Parathyroid adenoma (tissue), 2 donors: ENCODE measurements around the gene SEC63.

ENCODE experiments used
- H2AFZ ChIP-seq: fragments of 300-600 bp; sonication (generic); one replicate; pipeline ENCODE4 v1.7.0; 2017; ENCODE audit warnings: antibody characterized with exemption, mild to moderate bottlenecking
- H3K27ac ChIP-seq: fragments of 300-600 bp; sonication (generic); one replicate; pipeline ENCODE4 v1.7.0; 2017
- H3K27me3 ChIP-seq: fragments of 300-600 bp; sonication (generic); one replicate; pipeline ENCODE4 v1.7.0; 2017; ENCODE audit warnings: low read length; ENCODE audit not compliant: control insufficient read depth, insufficient read depth
- H3K36me3 ChIP-seq: fragments of 300-600 bp; sonication (generic); one replicate; pipeline ENCODE4 v1.7.0; 2017; ENCODE audit warnings: low read length; ENCODE audit not compliant: control insufficient read depth, insufficient read depth
- H3K4me1 ChIP-seq: fragments of 300-600 bp; sonication (generic); one replicate; pipeline ENCODE4 v1.7.0; 2017; ENCODE audit warnings: control low read depth
- H3K4me2 ChIP-seq: fragments of 300-600 bp; sonication (generic); one replicate; pipeline ENCODE4 v1.7.0; 2017; ENCODE audit warnings: low read length
- H3K4me3 ChIP-seq: fragments of 300-600 bp; sonication (generic); one replicate; pipeline ENCODE4 v1.7.0; 2017; ENCODE audit warnings: low read depth, low read length
- H3K79me2 ChIP-seq: fragments of 300-600 bp; sonication (generic); one replicate; pipeline ENCODE4 v1.7.0; 2017; ENCODE audit warnings: control low read depth
- H3K9ac ChIP-seq: fragments of 300-600 bp; sonication (generic); one replicate; pipeline ENCODE4 v1.7.0; 2017; ENCODE audit warnings: mild to moderate bottlenecking
- H3K9me3 ChIP-seq: fragments of 300-600 bp; sonication (generic); one replicate; pipeline ENCODE4 v1.7.0; 2017; ENCODE audit warnings: low read length; ENCODE audit not compliant: control insufficient read depth
- CTCF ChIP-seq: fragments of 300-600 bp; sonication (generic); IDR thresholded peaks from one replicate; pipeline ENCODE4 v1.7.0; 2017; ENCODE audit warnings: antibody characterized with exemption, mild to moderate bottlenecking
- donor health status: primary hyperparathyroidism.

The SEC63 gene

GRCh38 chr6:107957909-107958688 lies at the start of gene SEC63:
Gene SEC63, minus strand, starts transcription at chr6:107958208. Its CDS starts 199 bp downstream, at chr6:107958009.
- Histone ChIP-seq H3K4me2 (peak within 1 kb of the TSS; percentile 91), H3K27ac (peak within 1 kb of the TSS; percentile 52), H2AFZ (peak within 1 kb of the TSS; percentile 99), H3K36me3 (no peaks in the 10 kb centered on the region), H3K27me3 (no peaks in the 10 kb centered on the region), H3K79me2 (peaks cover 26% of the 10 kb centered on the region), H3K9me3 (no peaks in the 10 kb centered on the region), H3K4me3 (peak within 1 kb of the TSS; percentile 87), H3K4me1 (peaks cover 14% of the 10 kb centered on the region), H3K9ac (no peak within 1 kb of the TSS)
- no peak for TF ChIP-seq CTCF

GRCh38 chr6:108005961-108006360 lies 48.0 kb upstream of the SEC63 start:
- Histone ChIP-seq H3K4me2 (no peak overlapping the region), H3K79me2 (no peaks in the 10 kb centered on the region), H3K9me3 (no peaks in the 10 kb centered on the region), H3K9ac (no peak overlapping the region), H2AFZ (no peak overlapping the region), H3K36me3 (no peaks in the 10 kb centered on the region), H3K4me1 (no peaks in the 10 kb centered on the region), H3K27ac (no peak overlapping the region), H3K27me3 (no peaks in the 10 kb centered on the region), H3K4me3 (no peak overlapping the region)
- no peak for TF ChIP-seq CTCF

- Histone ChIP-seq H3K9ac (no peak overlapping the region), H3K79me2 (no peaks in the 10 kb centered on the region), H2AFZ (no peak overlapping the region), H3K9me3 (no peaks in the 10 kb centered on the region), H3K4me1 (no peaks in the 10 kb centered on the region), H3K27ac (no peak overlapping the region), H3K36me3 (no peaks in the 10 kb centered on the region), H3K4me2 (no peak overlapping the region), H3K27me3 (no peaks in the 10 kb centered on the region), H3K4me3 (no peak overlapping the region)
- no peak for TF ChIP-seq CTCF
Observed at GRCh38 chr6:108004861-108005260, 46.9 kb upstream of the SEC63 start.

- TF ChIP-seq CTCF, result no peak
- no peak overlapping the region for H3K27ac ChIP-seq
- no peak overlapping the region for H3K4me3 ChIP-seq
- H3K9me3 ChIP-seq, result no peaks in the 10 kb centered on the region
- H3K36me3 ChIP-seq, result no peaks in the 10 kb centered on the region
- no peak overlapping the region for H3K9ac ChIP-seq
- no peaks in the 10 kb centered on the region for H3K79me2 ChIP-seq
- H2AFZ ChIP-seq, result peak overlapping the region; percentile 54
- no peaks in the 10 kb centered on the region for H3K27me3 ChIP-seq
- no peak overlapping the region for H3K4me2 ChIP-seq
- H3K4me1 ChIP-seq, result no peaks in the 10 kb centered on the region
Observed at GRCh38 chr6:108002365-108003221, 44.6 kb upstream of the SEC63 start.
